Right atrium auricular region (tissue), 2 donors: ENCODE measurements around the gene FBLN2. TPM values are rescaled to one million over a fixed set of nuclear protein-coding genes. Genes with fewer than 3 reads are reported as not detected.

Source experiments
- DNase-seq: peaks from one replicate; pipeline ENCODE4 v3.0.0-alpha.2; 2019; ENCODE audit warnings: low spot score
- H3K27ac ChIP-seq, 2 donors: fragments of 200-600 bp; sonication (generic); 1 replicate in 1 of 2; 2 replicates in 1 of 2; pipeline ENCODE4 v1.5.1; 2016 to 2019
- H3K27me3 ChIP-seq, 2 donors: fragments of 200-600 bp; sonication (generic); one replicate each; pipeline versions ENCODE4 v1.5.1 to v1.6.0; 2017 to 2019
- H3K36me3 ChIP-seq: fragments of 200-600 bp; sonication (generic); one replicate; pipeline ENCODE4 v1.5.1; 2016
- H3K4me1 ChIP-seq, 2 donors: fragments of 200-600 bp; sonication (generic); one replicate each; pipeline versions ENCODE4 v1.5.1 to v1.6.0; 2017 to 2019
- H3K4me3 ChIP-seq, 2 donors: fragments of 200-600 bp; sonication (generic); 1 replicate in 1 of 2; 2 replicates in 1 of 2; pipeline ENCODE4 v1.5.1; 2017 to 2019; ENCODE audit warnings: mild to moderate bottlenecking in 1 of 2, moderate library complexity in 1 of 2
- H3K9me3 ChIP-seq, 2 donors: fragments of 200-600 bp; sonication (generic); one replicate each; pipeline ENCODE4 v1.5.1; 2019
- CTCF ChIP-seq, 2 donors: fragments of 200-600 bp; sonication (generic); IDR thresholded peaks; one replicate each; pipeline ENCODE4 v1.5.1; 2019; ENCODE audit warnings: antibody characterized with exemption in 2 of 2
- total RNA-seq, 2 donors: library from RNA; depleted of rRNA; stranded (reverse); fragments of >200 nt; gene quantifications; one replicate each; pipeline ENCODE4 v1.1.0, GENCODE V29; 2016

Gene FBLN2
- total RNA-seq, 2 donors from 2014 or later = 122 to 185 TPM

GRCh38 chr3:13550423-13550690, 1.4 kb downstream of the FBLN2 start:
- H3K4me3 ChIP-seq = peak overlapping the region; percentile 50 to 60
- H3K36me3 ChIP-seq = no peaks in the 10 kb centered on the region
- peaks cover 0 to 69% of the 10 kb centered on the region in 2 donors for H3K4me1 ChIP-seq
- H3K9me3 ChIP-seq = no peaks in the 10 kb centered on the region
- no peak for DNase-seq
- no peaks in the 10 kb centered on the region for H3K27me3 ChIP-seq
- H3K27ac ChIP-seq = peak overlapping the region; percentile 59 to 75
- TF ChIP-seq CTCF (IDR thresholded peaks at IDR 0.05) = no peak

GRCh38 chr3:13550791-13551360, 2.0 kb downstream of the FBLN2 start:
- H3K27ac ChIP-seq = peak overlapping the region; percentile 59 to 75
- DNase-seq = no peak
- TF ChIP-seq CTCF (IDR thresholded peaks at IDR 0.05) = no peak
- H3K27me3 ChIP-seq = no peaks in the 10 kb centered on the region
- no peaks in the 10 kb centered on the region for H3K9me3 ChIP-seq
- peaks cover 0 to 68% of the 10 kb centered on the region in 2 donors for H3K4me1 ChIP-seq
- H3K4me3 ChIP-seq = peak overlapping the region; percentile 50 to 60
- H3K36me3 ChIP-seq = no peaks in the 10 kb centered on the region

- TF ChIP-seq CTCF (IDR thresholded peaks at IDR 0.05) = no peak
- Histone ChIP-seq H3K9me3 (no peaks in the 10 kb centered on the region), H3K4me1 (peaks cover 0 to 54% of the 10 kb centered on the region in 2 donors), H3K36me3 (no peaks in the 10 kb centered on the region), H3K27me3 (no peaks in the 10 kb centered on the region), H3K27ac (peak overlapping the region; percentile 40 to 51), H3K4me3 (peak overlapping the region; percentile 14 to 60)
- no peak for DNase-seq
Observed at GRCh38 chr3:13552857-13553652, 4.1 kb downstream of the FBLN2 start.

GRCh38 chr3:13553686-13554085, 4.8 kb downstream of the FBLN2 start:
- H3K27ac ChIP-seq = peak overlapping the region; percentile 39 to 40
- H3K9me3 ChIP-seq = no peaks in the 10 kb centered on the region
- DNase-seq = no peak
- H3K27me3 ChIP-seq = no peaks in the 10 kb centered on the region
- H3K36me3 ChIP-seq = no peaks in the 10 kb centered on the region
- peaks cover 0 to 48% of the 10 kb centered on the region in 2 donors for H3K4me1 ChIP-seq
- TF ChIP-seq CTCF (IDR thresholded peaks at IDR 0.05) = no peak
- H3K4me3 ChIP-seq = peak overlapping the region in 1 of 2 donors; percentile 60

- Histone ChIP-seq H3K4me1 (peaks cover 0 to 56% of the 10 kb centered on the region in 2 donors), H3K27me3 (no peaks in the 10 kb centered on the region), H3K4me3 (no peak overlapping the region), H3K27ac (peak overlapping the region; percentile 28 to 32), H3K36me3 (no peaks in the 10 kb centered on the region), H3K9me3 (no peaks in the 10 kb centered on the region)
- TF ChIP-seq CTCF (IDR thresholded peaks at IDR 0.05) = no peak
- DNase-seq = no peak
Observed at GRCh38 chr3:13555753-13556152, 6.8 kb downstream of the FBLN2 start.
